Measurements from ENCODE around the gene ST8SIA1.
A peak's percentile ranks its signal among the peaks of the same experiment; 100 is the strongest.
"Not testable (repeated sequence)": the region's sequence is repeated elsewhere in the genome, so short reads cannot be mapped to it uniquely, and the experiment has no call there.

Gene ST8SIA1

GRCh38 chr12:22334410-22335100, at the start of gene ST8SIA1:
Gene ST8SIA1, minus strand, starts transcription at chr12:22334707. Its CDS starts 475 bp downstream, at chr12:22334232.
- DNase-seq: peak; percentile 46

GRCh38 chr12:22380031-22380430, 45.5 kb upstream of the ST8SIA1 start:
- DNase-seq: no peak

DNA sequence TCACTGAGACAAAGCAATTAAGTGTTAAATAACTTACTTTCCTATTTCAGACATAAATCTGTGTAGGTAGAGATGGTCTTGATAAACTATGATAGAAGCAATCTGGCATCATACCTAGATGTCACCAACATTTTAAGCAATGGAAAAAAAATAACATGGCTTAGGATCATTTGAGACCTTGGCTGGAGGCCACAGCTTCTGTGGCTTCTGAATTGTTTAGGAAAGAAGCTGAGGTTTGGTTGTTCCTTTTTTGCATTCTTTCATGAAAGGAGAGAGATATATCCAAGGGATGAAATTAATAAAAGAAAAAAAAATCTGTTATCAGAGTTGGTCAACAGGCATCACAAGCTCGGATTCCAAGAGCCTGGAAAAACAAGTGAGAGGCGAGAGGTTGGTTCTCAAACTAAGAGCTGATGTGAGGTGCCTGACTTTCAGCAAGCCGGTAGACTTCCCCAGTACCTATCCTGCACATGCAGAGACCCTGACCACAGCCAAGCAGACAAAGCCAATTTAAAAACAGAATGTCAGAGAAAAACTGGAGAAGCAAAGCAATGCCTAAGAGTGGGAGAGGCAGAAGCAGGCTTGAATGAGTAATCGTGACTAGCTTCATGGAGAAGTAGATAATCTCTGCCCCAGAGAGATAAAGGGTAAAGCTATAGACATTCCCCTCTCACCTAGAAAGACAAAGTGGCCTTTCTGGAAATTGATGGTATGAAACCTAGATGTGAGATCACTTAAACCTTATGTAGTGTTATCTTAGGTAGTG, 43.4 kb upstream of the ST8SIA1 start:
- no peak for DNase-seq

GRCh38 chr12:22376596-22377150, 42.2 kb upstream of the ST8SIA1 start:
- not testable (repeated sequence) for DNase-seq

GRCh38 chr12:22374508-22374907, 40.0 kb upstream of the ST8SIA1 start:
- no peak for DNase-seq

DNA sequence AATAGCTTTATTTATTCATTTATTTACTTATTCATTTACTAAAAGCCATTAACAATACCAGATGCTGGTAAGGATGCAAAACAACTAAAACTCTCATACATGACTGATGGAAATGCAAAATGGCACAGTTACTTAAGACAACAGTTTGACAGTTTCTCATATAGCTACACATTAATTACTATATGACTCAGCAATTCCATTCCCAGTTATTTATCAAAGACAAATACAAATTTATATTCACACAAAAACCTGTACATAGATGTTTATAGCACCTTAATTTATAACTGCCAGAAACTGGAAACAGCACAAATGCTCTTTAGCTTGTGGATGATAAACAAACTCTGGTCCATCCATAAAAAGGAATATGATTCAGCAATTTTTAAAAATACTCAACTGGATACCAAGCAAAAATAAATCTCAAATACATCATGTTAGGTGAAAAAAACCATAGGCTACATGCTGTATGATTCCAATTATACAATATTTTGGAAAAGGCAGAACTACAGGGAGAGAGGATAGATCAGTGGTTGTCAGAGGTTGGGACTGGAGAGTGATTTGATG, 37.9 kb upstream of the ST8SIA1 start:
- no peak for DNase-seq

- no peak for DNase-seq
Measured at GRCh38 chr12:22366181-22366580, 31.7 kb upstream of the ST8SIA1 start.

GRCh38 chr12:22361785-22362184, 27.3 kb upstream of the ST8SIA1 start:
- no peak for DNase-seq

GRCh38 chr12:22360774-22361173, 26.3 kb upstream of the ST8SIA1 start:
- no peak for DNase-seq

GRCh38 chr12:22357531-22357930, 23.0 kb upstream of the ST8SIA1 start:
- no peak for DNase-seq

DNA sequence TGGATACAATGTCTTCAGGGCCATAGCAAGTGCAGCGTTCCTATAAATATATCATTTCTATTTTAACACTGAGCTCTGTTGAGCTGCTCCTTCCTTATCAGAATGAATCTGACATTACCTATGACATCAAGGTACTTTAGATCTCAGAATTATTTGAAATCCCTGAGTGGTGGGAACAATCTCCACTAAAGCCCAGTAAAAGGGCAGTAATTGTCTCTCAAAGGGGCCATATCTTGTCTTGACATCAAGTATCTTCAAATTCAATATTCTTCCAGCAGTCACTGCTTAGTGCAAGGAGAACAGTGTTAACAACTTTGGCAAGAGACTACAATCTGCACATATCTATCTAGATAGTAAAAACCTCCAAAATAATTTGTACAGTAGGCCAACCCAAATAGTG, 21.7 kb upstream of the ST8SIA1 start:
- DNase-seq: no peak

DNA sequence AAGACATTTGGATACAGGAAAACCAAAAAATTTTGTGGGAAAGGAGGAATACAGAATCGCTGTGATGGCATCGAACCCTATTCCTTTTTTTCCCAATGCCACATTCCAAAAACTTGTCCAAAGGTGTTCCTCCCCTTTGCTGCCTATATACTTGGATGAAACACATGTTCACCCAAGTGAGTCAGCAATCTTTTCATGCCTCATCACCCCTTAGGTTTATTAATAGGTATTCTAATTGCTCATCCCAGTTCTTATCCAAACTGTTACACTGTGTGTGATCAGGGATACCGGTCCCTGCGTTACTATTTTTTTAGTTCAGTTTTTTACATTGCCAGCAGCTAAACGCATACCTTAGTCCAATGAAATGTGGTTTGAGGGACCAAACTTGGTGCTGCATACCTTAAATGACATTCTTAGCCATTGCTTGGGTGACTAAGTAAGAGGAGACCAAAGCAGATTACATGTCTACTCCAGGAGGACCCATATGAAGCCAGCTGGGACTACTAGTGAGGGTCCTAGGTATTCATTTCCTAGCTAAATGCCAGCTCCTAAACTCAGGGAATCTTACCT, 20.6 kb upstream of the ST8SIA1 start:
- DNase-seq: no peak

- no peak for DNase-seq
Measured at GRCh38 chr12:22353615-22354325, 19.3 kb upstream of the ST8SIA1 start.

- DNase-seq: no peak
Measured at GRCh38 chr12:22350886-22351285, 16.4 kb upstream of the ST8SIA1 start.

DNA sequence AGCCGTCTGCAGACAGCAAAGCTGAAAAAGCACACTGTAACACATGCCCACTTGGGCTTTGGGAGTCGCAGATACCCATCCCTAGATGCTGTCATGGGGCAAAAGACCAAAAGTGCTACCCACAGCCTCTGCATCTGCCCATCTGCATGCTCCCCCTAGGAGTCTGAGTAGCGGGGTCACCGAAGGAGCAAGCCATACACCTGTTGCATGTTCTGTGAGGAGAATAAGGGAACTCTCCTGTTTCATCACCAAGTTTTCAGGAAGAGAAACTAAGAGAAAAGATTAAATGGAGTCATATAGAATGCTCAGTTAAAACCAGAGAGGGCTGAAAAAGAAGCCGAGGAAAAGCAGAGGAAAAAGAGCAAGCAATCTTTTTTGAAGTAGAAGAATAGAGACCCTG, 13.7 kb upstream of the ST8SIA1 start:
- DNase-seq: no peak

GRCh38 chr12:22340143-22340542, 5.6 kb upstream of the ST8SIA1 start:
- DNase-seq: no peak

DNA sequence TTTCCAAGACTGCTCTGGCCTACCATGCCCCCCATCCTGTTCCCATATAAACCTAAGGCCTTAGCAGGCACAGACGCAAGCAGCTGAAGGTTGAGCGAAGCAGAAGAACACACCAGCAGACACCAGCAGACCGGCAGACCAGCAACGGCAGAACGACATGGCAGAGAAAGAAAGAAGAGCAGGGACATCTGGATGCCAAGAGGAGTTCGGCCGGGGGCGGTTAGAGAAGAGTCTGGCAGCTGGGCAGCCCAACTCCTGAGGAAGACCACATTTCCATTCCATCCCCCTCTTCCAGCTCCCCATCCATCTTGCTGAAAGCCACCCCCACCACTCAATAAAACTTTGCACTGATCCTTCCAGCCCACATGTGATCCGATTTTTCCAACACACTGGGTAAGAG, 5.2 kb upstream of the ST8SIA1 start:
- DNase-seq: no peak

- peak; percentile 35 for DNase-seq
Measured at GRCh38 chr12:22335794-22336166, 1.3 kb upstream of the ST8SIA1 start.

- DNase-seq: no peak
Measured at GRCh38 chr12:22333713-22334409, 646 bp downstream of the ST8SIA1 start.

DNA sequence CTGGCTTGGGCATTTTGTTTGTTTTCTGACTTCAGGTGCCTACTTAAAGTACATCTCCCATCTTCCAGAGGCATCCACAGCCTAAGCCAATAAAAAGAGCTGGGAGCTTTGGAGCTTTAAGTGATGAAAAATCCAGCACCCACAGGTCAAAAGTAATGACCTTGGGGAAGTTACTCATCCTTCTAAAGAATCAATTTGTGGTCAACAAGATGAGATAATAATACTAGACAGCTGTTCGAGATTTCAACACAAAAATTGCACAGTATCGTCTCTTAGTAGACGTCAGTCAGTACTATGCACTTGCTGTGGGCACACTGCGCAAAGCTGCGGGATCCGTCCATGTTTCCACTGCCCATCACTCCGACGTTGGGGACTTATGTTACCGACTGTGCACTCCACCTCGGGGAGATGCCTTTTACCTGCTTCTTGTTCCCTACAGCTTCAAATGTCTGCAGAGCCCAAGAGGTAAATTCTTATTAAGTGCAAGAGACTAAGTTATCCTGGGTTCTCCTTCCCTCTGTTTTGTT, 1.3 kb downstream of the ST8SIA1 start:
- DNase-seq: no peak

GRCh38 chr12:22332202-22332601, 2.3 kb downstream of the ST8SIA1 start:
- DNase-seq: no peak

- no peak for DNase-seq
Measured at GRCh38 chr12:22329621-22330020, 4.9 kb downstream of the ST8SIA1 start.

Measured in RPMI8226 (cell line).